Measurements from ENCODE around the gene POLA2. TPM values are rescaled to one million over a fixed set of nuclear protein-coding genes. Genes with fewer than 3 reads are reported as not detected.
"Not testable (repeated sequence)": the region's sequence is repeated elsewhere in the genome, so short reads cannot be mapped to it uniquely, and the experiment has no call there.

POLA2 gene
- 10 to 100 TPM; 28.6 to 45.5 (median 34.7) TPM for polyA plus RNA-seq (ENCODE audit: insufficient read length in 10 of 10)
- long read RNA-seq, donor 1, partial matches to known transcripts = 16 of 16 reads
- long read RNA-seq, donor 1, other reads (novel, unspliced or antisense) = 0 of 16 reads
- long read RNA-seq, donor 2, partial matches to known transcripts = 11 of 11 reads
- long read RNA-seq, donor 2, other reads (novel, unspliced or antisense) = 0 of 11 reads
- long read RNA-seq, donor 3 = 0 reads
- long read RNA-seq, donor 4, partial matches to known transcripts = 0 of 2 reads
- long read RNA-seq, donor 4, other reads (novel, unspliced or antisense) = 0 of 2 reads
- long read RNA-seq, donor 5, partial matches to known transcripts = 17 of 18 reads
- long read RNA-seq, donor 5, other reads (novel, unspliced or antisense) = 0 of 18 reads
- long read RNA-seq, donor 6, partial matches to known transcripts = 12 of 14 reads
- long read RNA-seq, donor 6, other reads (novel, unspliced or antisense) = 0 of 14 reads
- long read RNA-seq, donor 7, partial matches to known transcripts = 8 of 10 reads
- long read RNA-seq, donor 7, other reads (novel, unspliced or antisense) = 0 of 10 reads
- long read RNA-seq, donor 8, partial matches to known transcripts = 0 of 1 reads
- long read RNA-seq, donor 8, other reads (novel, unspliced or antisense) = 0 of 1 reads
- long read RNA-seq, donor 9 = 0 reads

- peak; percentile 98 to 100 (median 99) for DNase-seq
Measured at GRCh38 chr11:65261591-65262380, at the start of gene POLA2. Gene POLA2, plus strand, starts transcription at chr11:65261962. Its CDS starts 331 bp downstream, at chr11:65262293.

GRCh38 chr11:65212226-65212801 lies 49.4 kb upstream of the POLA2 start:
- DNase-seq = peak in 1 of 3 donors; percentile 25

GRCh38 chr11:65213322-65214211 lies 48.2 kb upstream of the POLA2 start:
- peak in 1 of 3 donors; percentile 57 for DNase-seq

GRCh38 chr11:65214212-65214845 lies 47.4 kb upstream of the POLA2 start:
- DNase-seq = no peak

GRCh38 chr11:65215441-65216076 lies 46.2 kb upstream of the POLA2 start:
- no peak for DNase-seq

GRCh38 chr11:65216830-65217229 lies 44.9 kb upstream of the POLA2 start:
- no peak for DNase-seq

GRCh38 chr11:65217441-65218423 lies 44.0 kb upstream of the POLA2 start:
- DNase-seq = no peak

GRCh38 chr11:65218446-65218845 lies 43.3 kb upstream of the POLA2 start:
- no peak for DNase-seq

- peak; percentile 20 to 65 (median 32) for DNase-seq
Measured at GRCh38 chr11:65219930-65220213, 41.9 kb upstream of the POLA2 start.

GRCh38 chr11:65221026-65221425 lies 40.7 kb upstream of the POLA2 start:
- no peak for DNase-seq

- no peak for DNase-seq
Measured at GRCh38 chr11:65223011-65223410, 38.8 kb upstream of the POLA2 start.

GRCh38 chr11:65224930-65225278 lies 36.9 kb upstream of the POLA2 start:
- no peak for DNase-seq

GRCh38 chr11:65225279-65226102 lies 36.3 kb upstream of the POLA2 start:
- DNase-seq = peak; percentile 25 to 80 (median 66)

GRCh38 chr11:65226103-65226442 lies 35.7 kb upstream of the POLA2 start:
- no peak for DNase-seq

GRCh38 chr11:65227879-65228278 lies 33.9 kb upstream of the POLA2 start:
- no peak for DNase-seq

GRCh38 chr11:65236194-65237059 lies 25.3 kb upstream of the POLA2 start:
- no peak for DNase-seq

GRCh38 chr11:65238302-65238701 lies 23.5 kb upstream of the POLA2 start:
- not testable (repeated sequence) for DNase-seq

All from muscle of back (tissue), 13 donors.